Urothelium cell line (cell line): Measurements from ENCODE around the gene KBTBD7.

ENCODE experiments used
- DNase-seq: peaks from one replicate; pipeline ENCODE4 v3.0.0; 2011; ENCODE audit warnings: low spot score, mixed read lengths
- FAIRE-seq: peaks from 2 replicates; lab custom pipeline; 2011; peaks lifted over from hg19 to GRCh38; lab: Jason Lieb, UNC

KBTBD7 gene

DNA sequence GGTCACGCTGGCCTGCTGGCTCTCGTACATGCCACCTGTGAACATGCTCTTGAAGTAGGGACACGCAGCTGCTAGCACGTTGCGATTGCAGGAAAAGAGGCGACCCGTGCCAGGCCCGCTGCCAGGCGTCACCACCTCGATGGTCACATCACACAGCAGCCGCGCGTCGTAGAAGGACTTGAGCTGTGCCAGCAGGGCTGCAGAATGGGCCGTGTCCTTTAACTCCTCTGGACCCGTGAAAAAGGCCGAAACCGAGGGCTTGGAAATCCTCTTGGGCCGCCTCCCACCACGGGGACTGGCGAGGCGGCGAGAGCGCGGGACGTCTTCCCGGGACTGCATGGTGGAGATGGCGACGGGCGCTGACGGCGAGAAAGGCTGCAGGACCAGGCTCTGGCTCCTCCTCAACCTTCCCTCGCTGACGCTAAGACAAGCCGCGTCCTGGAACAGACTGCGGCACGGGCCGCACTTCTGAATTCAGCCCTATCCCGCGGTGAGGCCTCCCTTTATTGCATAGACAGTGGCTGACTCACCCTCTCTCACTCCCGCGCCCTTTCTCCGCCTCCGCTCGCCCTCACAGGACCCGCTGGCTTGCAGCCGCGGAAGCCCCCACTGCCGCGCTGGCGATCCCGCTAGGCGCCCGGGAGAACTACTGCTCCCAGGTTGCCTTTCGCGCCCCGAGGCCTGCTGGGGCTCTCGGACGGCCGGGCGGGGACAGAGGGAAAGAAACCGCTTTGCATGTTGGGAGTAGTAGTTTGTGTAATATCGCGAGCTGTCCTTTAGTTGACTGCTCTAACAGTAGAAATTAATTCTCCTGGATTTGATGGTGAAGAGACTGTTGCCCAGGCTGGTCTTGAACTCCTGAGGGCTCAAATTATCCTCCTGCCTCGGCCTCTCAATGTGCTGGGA lies at the start of gene KBTBD7:
KBTBD7 (minus strand) TSS at position 651 of the 906 bp plus-strand sequence; CDS start at position 339, 312 bp downstream.
- peak; percentile 87 for DNase-seq
- FAIRE-seq: no peak

GRCh38 chr13:41241626-41242025 lies 47.3 kb upstream of the KBTBD7 start:
- DNase-seq: no peak
- FAIRE-seq: no peak

- no peak for DNase-seq
- no peak for FAIRE-seq
These were observed 42.0 kb upstream of the KBTBD7 start for GRCh38 chr13:41236369-41236768.

- DNase-seq (no peak), FAIRE-seq (no peak)
These were observed 38.5 kb upstream of the KBTBD7 start for GRCh38 chr13:41232578-41233480.

GRCh38 chr13:41231786-41232185 lies 37.4 kb upstream of the KBTBD7 start:
- FAIRE-seq: no peak
- DNase-seq: peak; percentile 16

GRCh38 chr13:41231025-41231677 lies 36.8 kb upstream of the KBTBD7 start:
- FAIRE-seq (no peak), DNase-seq (no peak)

GRCh38 chr13:41229356-41229755 lies 35.0 kb upstream of the KBTBD7 start:
- FAIRE-seq: no peak
- no peak for DNase-seq

GRCh38 chr13:41224113-41225110 lies 30.0 kb upstream of the KBTBD7 start:
- FAIRE-seq (no peak), DNase-seq (peak; percentile 43)

GRCh38 chr13:41222259-41222852 lies 28.0 kb upstream of the KBTBD7 start:
- DNase-seq: peak; percentile 23

GRCh38 chr13:41220401-41220800 lies 26.0 kb upstream of the KBTBD7 start:
- DNase-seq (no peak), FAIRE-seq (no peak)

More at GRCh38 chr13:41222259-41222852, 28.0 kb upstream of the KBTBD7 start:
- no peak for FAIRE-seq

GRCh38 chr13:41216160-41216559 lies 21.8 kb upstream of the KBTBD7 start:
- DNase-seq (peak; percentile 25), FAIRE-seq (no peak)

DNA sequence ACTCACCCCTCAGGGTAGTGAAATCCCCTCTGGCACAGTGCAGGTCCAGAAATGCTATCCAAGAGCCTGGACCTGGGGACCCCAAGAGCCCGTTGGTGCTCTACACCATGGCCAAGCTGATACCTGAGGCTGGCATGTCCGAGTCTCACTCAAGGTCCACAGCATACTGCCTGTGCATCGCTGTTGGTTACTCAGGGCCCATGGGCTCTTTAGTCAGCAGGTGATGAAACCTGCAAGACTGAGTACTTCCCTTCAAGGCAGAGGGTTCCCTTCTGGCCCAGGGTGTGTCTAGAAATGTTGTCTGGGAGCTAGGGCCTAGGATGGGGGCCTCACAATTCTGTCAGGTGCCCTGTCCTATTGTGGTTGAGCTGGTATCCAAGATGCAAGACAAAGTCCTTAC lies 19.6 kb upstream of the KBTBD7 start:
- FAIRE-seq (no peak), DNase-seq (no peak)

- no peak for FAIRE-seq
These were observed 18.9 kb upstream of the KBTBD7 start for GRCh38 chr13:41213316-41213715.

GRCh38 chr13:41212881-41213280 lies 18.5 kb upstream of the KBTBD7 start:
- DNase-seq: no peak
- FAIRE-seq: no peak

More at GRCh38 chr13:41213316-41213715, 18.9 kb upstream of the KBTBD7 start:
- DNase-seq: no peak

GRCh38 chr13:41211062-41211461 lies 16.7 kb upstream of the KBTBD7 start:
- DNase-seq (no peak), FAIRE-seq (no peak)

DNA sequence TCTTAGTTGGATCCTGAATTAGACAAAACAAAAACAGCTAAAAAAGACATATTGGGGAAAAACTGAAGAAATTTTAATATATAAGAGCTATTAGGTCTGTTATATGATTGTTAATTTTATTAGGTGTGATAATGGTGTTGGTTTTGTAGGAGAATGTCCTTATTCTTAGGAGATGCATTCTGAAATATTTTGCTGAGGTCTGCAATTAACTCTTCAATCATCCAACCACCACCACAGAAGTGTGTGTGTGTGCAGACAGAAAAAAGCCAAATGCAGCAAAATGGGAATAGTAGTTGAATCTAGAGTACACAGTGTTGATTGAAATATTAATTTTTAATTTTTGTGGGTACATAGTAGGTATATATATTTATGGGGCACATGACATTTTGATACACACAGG lies 12.1 kb upstream of the KBTBD7 start:
- DNase-seq (no peak), FAIRE-seq (no peak)

DNA sequence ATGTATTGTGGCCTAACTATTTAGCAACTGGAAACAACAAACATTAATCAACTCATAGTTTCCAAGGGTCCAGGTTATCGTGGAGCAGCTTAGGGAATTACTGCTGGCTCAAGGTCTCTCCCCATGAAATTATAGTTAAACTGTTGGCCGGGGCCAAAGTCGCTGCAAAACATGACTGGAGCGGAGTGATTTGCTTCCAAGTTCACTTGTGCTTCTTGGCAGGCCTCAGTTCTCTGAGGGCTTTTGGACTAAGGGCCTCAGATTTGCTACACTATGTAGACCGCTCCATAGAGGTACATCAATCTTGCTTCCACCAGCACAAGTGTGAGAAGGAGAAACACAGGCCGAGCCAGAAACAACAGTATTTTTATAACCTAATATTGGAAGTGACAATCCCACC lies 9.4 kb upstream of the KBTBD7 start:
- DNase-seq (no peak), FAIRE-seq (no peak)

GRCh38 chr13:41200126-41200525 lies 5.8 kb upstream of the KBTBD7 start:
- DNase-seq (no peak), FAIRE-seq (no peak)

GRCh38 chr13:41199526-41199925 lies 5.2 kb upstream of the KBTBD7 start:
- no peak for DNase-seq
- FAIRE-seq: no peak
